GM18505 (cell line): Measurements from ENCODE around the gene MSI2.

Source experiments
- ATAC-seq: cut with Tn5 transposase; IDR thresholded peaks from one replicate; pipeline ENCODE4 v1.9.1; 2021; ENCODE audit not compliant: unreplicated experiment
- POLR2A ChIP-seq: IDR thresholded peaks from 4 replicates; pipeline ENCODE4 v1.6.1; 2011; ENCODE audit warnings: borderline replicate concordance; ENCODE audit not compliant: insufficient read depth, insufficient read length; ENCODE audit errors: extremely low read depth

MSI2 gene

GRCh38 chr17:57699751-57700219 lies 443.5 kb downstream of the MSI2 start:
- no peak for TF ChIP-seq POLR2A
- ATAC-seq, result no peak

- TF ChIP-seq POLR2A, result no peak
- no peak for ATAC-seq
Observed at GRCh38 chr17:57701124-57701523, 444.8 kb downstream of the MSI2 start.

- no peak for TF ChIP-seq POLR2A
Observed at GRCh38 chr17:57703273-57703672, 446.9 kb downstream of the MSI2 start.

GRCh38 chr17:57704448-57704847 lies 448.1 kb downstream of the MSI2 start:
- no peak for TF ChIP-seq POLR2A
- ATAC-seq, result no peak

More at GRCh38 chr17:57703273-57703672, 446.9 kb downstream of the MSI2 start:
- no peak for ATAC-seq

GRCh38 chr17:57705921-57706695 lies 449.8 kb downstream of the MSI2 start:
- TF ChIP-seq POLR2A, result no peak
- no peak for ATAC-seq

- no peak for TF ChIP-seq POLR2A
- ATAC-seq, result no peak
Observed at GRCh38 chr17:57706761-57707160, 450.4 kb downstream of the MSI2 start.

- no peak for TF ChIP-seq POLR2A
- no peak for ATAC-seq
Observed at GRCh38 chr17:57707892-57708291, 451.6 kb downstream of the MSI2 start.

- no peak for ATAC-seq
Observed at GRCh38 chr17:57708410-57708809, 452.1 kb downstream of the MSI2 start.

GRCh38 chr17:57713140-57713539 lies 456.8 kb downstream of the MSI2 start:
- ATAC-seq, result no peak
- no peak for TF ChIP-seq POLR2A

More at GRCh38 chr17:57708410-57708809, 452.1 kb downstream of the MSI2 start:
- no peak for TF ChIP-seq POLR2A

- no peak for ATAC-seq
- no peak for TF ChIP-seq POLR2A
Observed at GRCh38 chr17:57714665-57715180, 458.4 kb downstream of the MSI2 start.

GRCh38 chr17:57715981-57716380 lies 459.7 kb downstream of the MSI2 start:
- TF ChIP-seq POLR2A, result no peak
- no peak for ATAC-seq

- no peak for ATAC-seq
- no peak for TF ChIP-seq POLR2A
Observed at GRCh38 chr17:57718878-57719277, 462.6 kb downstream of the MSI2 start.

- TF ChIP-seq POLR2A, result no peak
- ATAC-seq, result no peak
Observed at GRCh38 chr17:57720386-57721035, 464.2 kb downstream of the MSI2 start.
